H1 (cell line): Measurements from ENCODE around the gene AEBP1. TPM values are rescaled to one million over a fixed set of nuclear protein-coding genes. Genes with fewer than 3 reads are reported as not detected.

Experiments
- CTCF ChIA-PET: fragments of 300-600 bp; sonication (Branson Sonifier 250); formaldehyde crosslinking; loops from one replicate; lab custom pipeline; 2021; ENCODE audit not compliant: partially characterized antibody; lab: Charles Lee
- POLR2A ChIA-PET: fragments of 300-600 bp; sonication (Branson Sonifier 250); formaldehyde crosslinking; loops from one replicate; lab custom pipeline; 2021; ENCODE audit warnings: inconsistent platforms; ENCODE audit not compliant: partially characterized antibody; lab: Charles Lee
- DNase-seq, 2 experiments: peaks; one replicate each; pipeline versions ENCODE4 v3.0.0 to v3.0.0-alpha.2; 2010 to 2022; ENCODE audit warnings: low spot score in 2 of 2, low read depth in 1 of 2, mixed read lengths in 1 of 2
- FAIRE-seq: peaks from 2 replicates; lab custom pipeline; 2011; peaks lifted over from hg19 to GRCh38; lab: Jason Lieb, UNC
- H2AFZ ChIP-seq: 2 replicates; pipeline ENCODE4 v1.8.1; 2012; ENCODE audit warnings: low read length, inconsistent platforms
- H2AK5ac ChIP-seq: 2 replicates; pipeline ENCODE4 v1.6.1; 2013; ENCODE audit warnings: low read depth, low read length
- H2BK120ac ChIP-seq: replicated peaks from 2 replicates; pipeline ENCODE3; 2013; ENCODE audit warnings: low read depth, low read length, inconsistent platforms
- H2BK12ac ChIP-seq: 2 replicates; pipeline ENCODE4 v1.6.1; 2013; ENCODE audit warnings: low read depth, low read length
- H2BK15ac ChIP-seq: 2 replicates; pipeline ENCODE4 v1.6.1; 2013; ENCODE audit warnings: low read length
- H2BK20ac ChIP-seq: 2 replicates; pipeline ENCODE4 v1.6.1; 2013; ENCODE audit warnings: low read length
- H2BK5ac ChIP-seq: 2 replicates; pipeline ENCODE4 v1.6.1; 2013; ENCODE audit warnings: low read depth, low read length
- H3K14ac ChIP-seq: 2 replicates; pipeline ENCODE4 v1.6.1; 2013; ENCODE audit warnings: inconsistent platforms; ENCODE audit not compliant: insufficient read length
- H3K18ac ChIP-seq: 2 replicates; pipeline ENCODE4 v1.6.1; 2013; ENCODE audit warnings: low read length; ENCODE audit errors: extremely low read depth
- H3K23ac ChIP-seq: 2 replicates; pipeline ENCODE4 v1.6.1; 2013; ENCODE audit warnings: inconsistent platforms; ENCODE audit not compliant: insufficient read length
- H3K23me2 ChIP-seq: 2 replicates; pipeline ENCODE4 v1.6.1; 2013; ENCODE audit warnings: low read depth, low read length
- H3K27ac ChIP-seq: 2 replicates; pipeline ENCODE4 v1.6.1; 2011; ENCODE audit warnings: low read depth, low read length, inconsistent platforms
- H3K27me3 ChIP-seq, 4 experiments: replicated peaks in 1 of 4; 1 replicate in 1 of 4; 2 replicates in 3 of 4; pipeline versions ENCODE4 v1.6.1 to v1.8.1; 2011 to 2013; ENCODE audit warnings: low read length in 3 of 4, mild to moderate bottlenecking in 3 of 4, inconsistent platforms in 2 of 4, mixed read lengths in 2 of 4, moderate library complexity in 1 of 4; ENCODE audit not compliant: control insufficient read depth in 3 of 4, insufficient read depth in 3 of 4; ENCODE audit errors: extremely low read depth in 1 of 4
- H3K36me3 ChIP-seq, 4 experiments: 2 replicates each; pipeline versions ENCODE4 v1.6.1 to v1.8.1; 2011 to 2013; ENCODE audit warnings: mild to moderate bottlenecking in 4 of 4, low read length in 3 of 4, moderate library complexity in 2 of 4, control low read depth in 1 of 4, inconsistent platforms in 1 of 4; ENCODE audit not compliant: insufficient read depth in 4 of 4, control insufficient read depth in 2 of 4
- H3K4ac ChIP-seq: replicated peaks from 2 replicates; pipeline ENCODE3; 2013; ENCODE audit warnings: low read length, low read depth, mixed read lengths, inconsistent platforms; ENCODE audit not compliant: insufficient read length
- H3K4me1 ChIP-seq, 4 experiments: replicated peaks in 1 of 4; 1 replicate in 1 of 4; 2 replicates in 3 of 4; pipeline versions ENCODE4 v1.6.1 to v1.8.1; 2011 to 2013; ENCODE audit warnings: low read length in 3 of 4, inconsistent platforms in 2 of 4, mixed read lengths in 1 of 4; ENCODE audit not compliant: insufficient read depth in 4 of 4, control insufficient read depth in 3 of 4
- H3K4me2 ChIP-seq, 2 experiments: 2 replicates each; pipeline versions ENCODE4 v1.6.1 to v1.8.1; 2011 to 2013; ENCODE audit warnings: low read depth in 2 of 2, low read length in 2 of 2, control low read depth in 1 of 2, inconsistent platforms in 1 of 2, mild to moderate bottlenecking in 1 of 2; ENCODE audit not compliant: insufficient read depth in 1 of 2
- H3K4me3 ChIP-seq, 4 experiments: fragments of 200-600, 300-600 bp in 1 of 4; sonication (generic), shearing (Covaris generic), sonication (Bioruptor Twin) in 1 of 4; 2 replicates each; pipeline versions ENCODE4 v1.5.1 to v1.8.1; 2011 to 2016; ENCODE audit warnings: low read length in 4 of 4, low read depth in 3 of 4, control low read depth in 2 of 4, inconsistent platforms in 2 of 4, mild to moderate bottlenecking in 2 of 4, mixed read lengths in 1 of 4, moderate library complexity in 1 of 4; ENCODE audit not compliant: insufficient read depth in 2 of 4; ENCODE audit errors: extremely low read depth in 1 of 4
- H3K56ac ChIP-seq: replicated peaks from 2 replicates; pipeline ENCODE3; 2013; ENCODE audit warnings: low read depth, mild to moderate bottlenecking, mixed read lengths, low read length, inconsistent platforms; ENCODE audit not compliant: insufficient read length
- H3K79me1 ChIP-seq: 2 replicates; pipeline ENCODE4 v1.6.1; 2013; ENCODE audit warnings: low read depth, low read length, control low read depth
- H3K79me2 ChIP-seq, 2 experiments: 2 replicates each; pipeline versions ENCODE4 v1.6.1 to v1.8.1; 2012 to 2013; ENCODE audit warnings: low read length in 2 of 2, mild to moderate bottlenecking in 2 of 2, inconsistent platforms in 1 of 2; ENCODE audit not compliant: insufficient read depth in 2 of 2, control insufficient read depth in 1 of 2
- H3K9ac ChIP-seq, 4 experiments: replicated peaks in 1 of 4; 1 replicate in 1 of 4; 2 replicates in 3 of 4; pipeline versions ENCODE4 v1.6.1 to v1.8.1; 2011 to 2013; ENCODE audit warnings: low read depth in 3 of 4, low read length in 3 of 4, control low read depth in 2 of 4, mild to moderate bottlenecking in 2 of 4, moderate library complexity in 2 of 4, inconsistent platforms in 1 of 4; ENCODE audit errors: extremely low read depth in 1 of 4
- H3K9me3 ChIP-seq, 2 experiments: 2 replicates each; pipeline versions ENCODE4 v1.6.1 to v1.8.1; 2012 to 2013; ENCODE audit warnings: mild to moderate bottlenecking in 2 of 2, moderate library complexity in 2 of 2, control low read depth in 1 of 2, inconsistent platforms in 1 of 2, low read depth in 1 of 2, low read length in 1 of 2, mixed read lengths in 1 of 2; ENCODE audit not compliant: insufficient read depth in 2 of 2
- H4K20me1 ChIP-seq, 2 experiments: replicated peaks in 1 of 2; 2 replicates each; pipeline versions ENCODE3 to v1.8.1; 2011 to 2013; ENCODE audit warnings: inconsistent platforms in 2 of 2, low read length in 2 of 2, mild to moderate bottlenecking in 1 of 2; ENCODE audit not compliant: insufficient read depth in 2 of 2, control insufficient read depth in 1 of 2
- H4K5ac ChIP-seq: 2 replicates; pipeline ENCODE4 v1.6.1; 2013; ENCODE audit warnings: low read length, low read depth, mixed read lengths, inconsistent platforms; ENCODE audit not compliant: insufficient read length
- H4K8ac ChIP-seq: 2 replicates; pipeline ENCODE4 v1.8.0; 2013; ENCODE audit warnings: mild to moderate bottlenecking, moderate library complexity, low read length, inconsistent platforms; ENCODE audit not compliant: insufficient read depth; ENCODE audit errors: extremely low read depth
- H4K91ac ChIP-seq: replicated peaks from 2 replicates; pipeline ENCODE3; 2013; ENCODE audit warnings: low read length, mixed read lengths, inconsistent platforms; ENCODE audit not compliant: insufficient read length
- BACH1 ChIP-seq: IDR thresholded peaks from 2 replicates; pipeline ENCODE4 v1.6.1; 2012; ENCODE audit warnings: low read length, improper control_type of control experiment
- BRCA1 ChIP-seq: IDR thresholded peaks from 2 replicates; pipeline ENCODE4 v1.6.1; 2012; ENCODE audit warnings: low read depth, low read length, improper control_type of control experiment
- GABPA ChIP-seq: IDR thresholded peaks from 2 replicates; pipeline ENCODE4 v1.6.1; 2011; ENCODE audit warnings: mild to moderate bottlenecking, low read length, moderate library complexity, borderline replicate concordance; ENCODE audit not compliant: insufficient read depth
- GTF2F1 ChIP-seq: IDR thresholded peaks from 2 replicates; pipeline ENCODE4 v1.6.1; 2012; ENCODE audit warnings: low read depth, low read length, improper control_type of control experiment, borderline replicate concordance
- JUN ChIP-seq: IDR thresholded peaks from 2 replicates; pipeline ENCODE4 v1.6.1; 2011; ENCODE audit warnings: low read depth, mild to moderate bottlenecking, improper control_type of control experiment, low read length
- NRF1 ChIP-seq: IDR thresholded peaks from 2 replicates; pipeline ENCODE4 v1.6.1; 2011; ENCODE audit warnings: mild to moderate bottlenecking, low read depth, low read length, improper control_type of control experiment
- POU5F1 ChIP-seq: IDR thresholded peaks from 2 replicates; pipeline ENCODE4 v1.6.1; 2011; ENCODE audit warnings: low read depth, mild to moderate bottlenecking, low read length, moderate library complexity
- RAD21 ChIP-seq, 2 experiments: IDR thresholded peaks in 1 of 2; conservative IDR thresholded peaks in 1 of 2; 2 replicates each; pipeline ENCODE4 v1.6.1; 2011; ENCODE audit warnings: low read depth in 2 of 2, low read length in 2 of 2, improper control_type of control experiment in 1 of 2, inconsistent platforms in 1 of 2, mild to moderate bottlenecking in 1 of 2, moderate library complexity in 1 of 2
- SIX5 ChIP-seq: IDR thresholded peaks from 2 replicates; pipeline ENCODE4 v1.6.1; 2011; ENCODE audit warnings: mild to moderate bottlenecking, low read depth, low read length
- SP2 ChIP-seq: IDR thresholded peaks from 2 replicates; pipeline ENCODE4 v1.6.1; 2012; ENCODE audit warnings: mild to moderate bottlenecking, low read length, inconsistent platforms
- SUZ12 ChIP-seq: fragments of 200-600 bp; sonication (generic); IDR thresholded peaks from 2 replicates; pipeline ENCODE4 v1.6.1; 2012; ENCODE audit warnings: mild to moderate bottlenecking, inconsistent platforms, low read length, moderate library complexity, mixed read lengths
- YY1 ChIP-seq: IDR thresholded peaks from 2 replicates; pipeline ENCODE4 v1.6.1; 2011; ENCODE audit warnings: low read depth, mild to moderate bottlenecking, low read length
- WGBS, 2 experiments: shearing (Covaris generic) in 1 of 2; methylation state at CpG; one replicate each; pipeline versions ENCODE4 v1.1.6 to v1.1.7; 2013 to 2015; ENCODE audit warnings: low lambda C conversion rate in 2 of 2, mixed read lengths in 2 of 2, inconsistent platforms in 1 of 2, low coverage in 1 of 2, missing lambda C conversion rate in 1 of 2; ENCODE audit not compliant: insufficient replicate concordance in 2 of 2, insufficient coverage in 1 of 2, insufficient read length in 1 of 2; ENCODE audit errors: extremely low coverage in 1 of 2, missing lambda C conversion rate in 1 of 2; 5-methylcytosine and 5-hydroxymethylcytosine counted together
- polyA plus RNA-seq, 7 experiments: library from polyadenylated mRNA; depleted of rRNA in 3 of 7; stranded (reverse) in 5 of 7; unstranded in 2 of 7; fragments of >200 nt in 5 of 7; fragments of 200-250 nt in 2 of 7; gene quantifications; 1 replicate in 5 of 7; 2 replicates in 1 of 7; 4 replicates in 1 of 7; pipeline versions ENCODE4 v1.2.1 to v1.2.3, GENCODE V29; 2011 to 2013; ENCODE audit warnings: missing spikeins in 2 of 7, mixed read lengths in 2 of 7
- total RNA-seq: library from RNA; stranded (reverse); fragmentation: NEBNext Ultra II Directional; extraction: Animal tissue kit (Norgen Biotek cat#: 25700); gene quantifications from 2 replicates; pipeline ENCODE4 v1.2.1, GENCODE V29; 2021
- TF ChIP-seq, protein P1 (sequence below): IDR thresholded peaks from 2 replicates; pipeline ENCODE4 v1.6.1; 2011; ENCODE audit warnings: low read depth, mild to moderate bottlenecking, low read length; ENCODE audit not compliant: insufficient read depth

Gene AEBP1
- total and polyA plus RNA-seq, 2 of the 8 experiments (the other 6 are each of a cell fraction or from before 2014, with no cell fraction given) = 10.4 to 41.2 TPM

- POLR2A ChIA-PET = no interaction called here
- Histone ChIP-seq H3K36me3 (no peaks in the 10 kb centered on the region), H3K27me3 (no peaks in the 10 kb centered on the region; a peak in 2 of 7 replicates), H4K5ac (no peak overlapping the region), H3K4me2 (no peak overlapping the region), H3K23me2 (no peaks in the 10 kb centered on the region), H2BK120ac (no peak overlapping the region), H3K14ac (no peak overlapping the region), H2AK5ac (no peak overlapping the region), H2BK20ac (no peak overlapping the region), H3K4me1 (no peaks in the 10 kb centered on the region), H3K4me3 (no peak overlapping the region), H3K79me2 (no peaks in the 10 kb centered on the region), H2BK15ac (no peak overlapping the region), H3K79me1 (no peaks in the 10 kb centered on the region), H4K91ac (no peak overlapping the region), H3K9me3 (no peaks in the 10 kb centered on the region), H3K27ac (no peak overlapping the region), H2AFZ (no peak overlapping the region), H4K20me1 (no peaks in the 10 kb centered on the region), H2BK12ac (no peak overlapping the region), H3K23ac (no peak overlapping the region), H3K9ac (no peak overlapping the region), H3K56ac (no peak overlapping the region), H3K4ac (no peak overlapping the region), H4K8ac (no peak overlapping the region), H2BK5ac (no peak overlapping the region), H3K18ac (no peak overlapping the region)
- 86% methylated on average over 5 of the region's 5 CpGs; no CpG with 5 or more reads in 1 of the 2 experiments for WGBS, 2 experiments
- FAIRE-seq (no peak), DNase-seq (no peak)
- TF ChIP-seq, protein P1, sequence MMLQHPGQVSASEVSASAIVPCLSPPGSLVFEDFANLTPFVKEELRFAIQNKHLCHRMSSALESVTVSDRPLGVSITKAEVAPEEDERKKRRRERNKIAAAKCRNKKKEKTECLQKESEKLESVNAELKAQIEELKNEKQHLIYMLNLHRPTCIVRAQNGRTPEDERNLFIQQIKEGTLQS = no peak
- TF ChIP-seq JUN (no peak), GTF2F1 (no peak), NRF1 (no peak), GABPA (no peak), SP2 (no peak), BACH1 (no peak), RAD21 (IDR thresholded peaks at IDR 0.05 in 1 of 2, conservative IDR thresholded peaks at IDR 0.05 in 1 of 2; ENCODE audit: low read depth in 2 of 2, low read length in 2 of 2) (no peak), POU5F1 (no peak), SIX5 (no peak), BRCA1 (no peak), SUZ12 (no peak), YY1 (no peak)
- CTCF ChIA-PET = interaction anchor here (0.8 to 6.1 kb wide), 14 partner anchors 9 to 87 kb away, joined by 3 to 46 read pairs (median 4); no protein-coding TSS in a partner anchor
Observed at GRCh38 chr7:44153948-44154335, 49.8 kb downstream of the AEBP1 start.
